Hepatocyte (in vitro differentiated cells): ENCODE measurements around the gene EIF3D. TPM values are rescaled to one million over a fixed set of nuclear protein-coding genes. Genes with fewer than 3 reads are reported as not detected.

Experiments used
- DNase-seq: peaks from one replicate; pipeline ENCODE4 v3.0.0-alpha.2; 2016; ENCODE audit warnings: low spot score
- H2AFZ ChIP-seq: fragments of 200-600 bp; sonication (generic); 2 replicates; pipeline ENCODE4 v1.6.0; 2016; ENCODE audit warnings: antibody characterized with exemption, mild to moderate bottlenecking
- H3K27ac ChIP-seq: fragments of 200-600 bp; sonication (generic); 2 replicates; pipeline ENCODE4 v1.5.1; 2016; ENCODE audit warnings: mild to moderate bottlenecking
- H3K27me3 ChIP-seq: fragments of 200-600 bp; sonication (generic); 2 replicates; pipeline ENCODE4 v1.6.1; 2016
- H3K36me3 ChIP-seq: fragments of 200-600 bp; sonication (generic); replicated peaks from 2 replicates; pipeline ENCODE4 v1.5.1; 2016; ENCODE audit warnings: low read depth; ENCODE audit not compliant: insufficient read depth
- H3K4me1 ChIP-seq: fragments of 200-600 bp; sonication (generic); 2 replicates; pipeline ENCODE4 v1.5.1; 2016; ENCODE audit warnings: mild to moderate bottlenecking, moderate library complexity; ENCODE audit not compliant: insufficient read depth
- H3K4me2 ChIP-seq: fragments of 200-600 bp; sonication (generic); 2 replicates; pipeline ENCODE4 v1.6.0; 2016
- H3K4me3 ChIP-seq: fragments of 200-600 bp; sonication (generic); 2 replicates; pipeline ENCODE4 v1.5.1; 2016; ENCODE audit warnings: mild to moderate bottlenecking
- H3K79me2 ChIP-seq: fragments of 200-600 bp; sonication (generic); 2 replicates; pipeline ENCODE4 v1.6.0; 2017; ENCODE audit warnings: mild to moderate bottlenecking
- H3K9me2 ChIP-seq: fragments of 200-600 bp; sonication (generic); replicated peaks from 2 replicates; pipeline ENCODE4 v1.6.0; 2017; ENCODE audit warnings: mild to moderate bottlenecking; ENCODE audit not compliant: insufficient read depth
- H3K9me3 ChIP-seq: fragments of 200-600 bp; sonication (generic); 2 replicates; pipeline ENCODE4 v1.5.1; 2016; ENCODE audit warnings: low read depth, mild to moderate bottlenecking
- H4K20me1 ChIP-seq: fragments of 200-600 bp; sonication (generic); 2 replicates; pipeline ENCODE4 v1.6.0; 2016; ENCODE audit warnings: mild to moderate bottlenecking; ENCODE audit not compliant: insufficient read depth, poor library complexity, severe bottlenecking
- EZH2 ChIP-seq: fragments of 200-600 bp; sonication (generic); IDR thresholded peaks from 2 replicates; pipeline ENCODE4 v1.6.1; 2016; ENCODE audit warnings: antibody characterized with exemption, mild to moderate bottlenecking, borderline replicate concordance
- EZH2phosphoT487 ChIP-seq: fragments of 200-600 bp; sonication (generic); IDR thresholded peaks from one replicate; pipeline ENCODE4 v1.6.1; 2018; ENCODE audit warnings: antibody characterized with exemption, mild to moderate bottlenecking, low read depth, moderate library complexity; ENCODE audit not compliant: unreplicated experiment, severe bottlenecking
- WGBS: methylation state at CpG from one replicate; pipeline ENCODE4 v1.1.6; 2016; ENCODE audit warnings: low lambda C conversion rate; ENCODE audit errors: missing lambda C conversion rate; 5-methylcytosine and 5-hydroxymethylcytosine counted together
- polyA plus RNA-seq: library from polyadenylated mRNA; unstranded; fragments of >200 nt; fragmentation: Nextera tagmentation; extraction: Ambion mirVana; gene quantifications from 2 replicates; pipeline ENCODE4 v1.2.1, GENCODE V29; 2016
- total RNA-seq: library from RNA; depleted of rRNA; stranded (reverse); fragments of >200 nt; gene quantifications from 2 replicates; pipeline ENCODE4 v1.2.3, GENCODE V29; 2014
- TF ChIP-seq, protein P1 (sequence below): fragments of 200-600 bp; sonication (generic); IDR thresholded peaks from 2 replicates; pipeline ENCODE4 v1.5.1; 2016; ENCODE audit warnings: antibody characterized with exemption, mild to moderate bottlenecking; ENCODE audit not compliant: poor library complexity

Gene EIF3D
- total and polyA plus RNA-seq, 2 experiments from 2014 or later, result 70.4 to 171 TPM

DNA sequence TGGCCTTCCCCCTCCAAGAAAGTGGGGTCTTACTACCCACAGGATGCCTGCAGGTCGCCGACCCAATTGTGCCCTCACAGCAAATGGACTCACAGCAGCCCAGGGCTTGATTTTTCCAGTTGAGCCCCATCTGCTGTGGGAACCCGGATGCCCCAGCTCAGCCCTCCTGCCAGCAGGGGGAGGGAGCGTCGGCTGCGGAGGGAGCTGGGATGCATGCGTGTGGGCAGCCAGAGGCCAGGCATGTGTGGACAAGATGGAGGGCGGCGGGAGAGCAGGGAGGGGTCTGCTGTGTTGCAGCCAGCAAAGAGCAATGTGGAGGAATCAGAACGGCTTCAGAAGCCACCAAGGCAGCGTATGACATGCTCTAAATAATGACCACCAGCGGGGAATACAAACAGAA is 41.0 kb upstream of the EIF3D start:
- H3K4me3 ChIP-seq, result no peak overlapping the region
- no peak overlapping the region for H3K4me2 ChIP-seq
- no peaks in the 10 kb centered on the region for H3K9me3 ChIP-seq
- WGBS, result 57% methylated on average over 12 of the region's 12 CpGs
- H3K79me2 ChIP-seq, result no peaks in the 10 kb centered on the region
- no peaks in the 10 kb centered on the region for H4K20me1 ChIP-seq
- H3K27me3 ChIP-seq, result no peaks in the 10 kb centered on the region
- H3K36me3 ChIP-seq, result no peaks in the 10 kb centered on the region
- DNase-seq, result no peak
- no peak overlapping the region for H3K27ac ChIP-seq
- no peaks in the 10 kb centered on the region for H3K4me1 ChIP-seq
- TF ChIP-seq EZH2phosphoT487, result no peak
- TF ChIP-seq, protein P1, sequence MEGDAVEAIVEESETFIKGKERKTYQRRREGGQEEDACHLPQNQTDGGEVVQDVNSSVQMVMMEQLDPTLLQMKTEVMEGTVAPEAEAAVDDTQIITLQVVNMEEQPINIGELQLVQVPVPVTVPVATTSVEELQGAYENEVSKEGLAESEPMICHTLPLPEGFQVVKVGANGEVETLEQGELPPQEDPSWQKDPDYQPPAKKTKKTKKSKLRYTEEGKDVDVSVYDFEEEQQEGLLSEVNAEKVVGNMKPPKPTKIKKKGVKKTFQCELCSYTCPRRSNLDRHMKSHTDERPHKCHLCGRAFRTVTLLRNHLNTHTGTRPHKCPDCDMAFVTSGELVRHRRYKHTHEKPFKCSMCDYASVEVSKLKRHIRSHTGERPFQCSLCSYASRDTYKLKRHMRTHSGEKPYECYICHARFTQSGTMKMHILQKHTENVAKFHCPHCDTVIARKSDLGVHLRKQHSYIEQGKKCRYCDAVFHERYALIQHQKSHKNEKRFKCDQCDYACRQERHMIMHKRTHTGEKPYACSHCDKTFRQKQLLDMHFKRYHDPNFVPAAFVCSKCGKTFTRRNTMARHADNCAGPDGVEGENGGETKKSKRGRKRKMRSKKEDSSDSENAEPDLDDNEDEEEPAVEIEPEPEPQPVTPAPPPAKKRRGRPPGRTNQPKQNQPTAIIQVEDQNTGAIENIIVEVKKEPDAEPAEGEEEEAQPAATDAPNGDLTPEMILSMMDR, result peak; percentile 10
- H3K9me2 ChIP-seq, result no peaks in the 10 kb centered on the region
- H2AFZ ChIP-seq, result no peak overlapping the region

DNA sequence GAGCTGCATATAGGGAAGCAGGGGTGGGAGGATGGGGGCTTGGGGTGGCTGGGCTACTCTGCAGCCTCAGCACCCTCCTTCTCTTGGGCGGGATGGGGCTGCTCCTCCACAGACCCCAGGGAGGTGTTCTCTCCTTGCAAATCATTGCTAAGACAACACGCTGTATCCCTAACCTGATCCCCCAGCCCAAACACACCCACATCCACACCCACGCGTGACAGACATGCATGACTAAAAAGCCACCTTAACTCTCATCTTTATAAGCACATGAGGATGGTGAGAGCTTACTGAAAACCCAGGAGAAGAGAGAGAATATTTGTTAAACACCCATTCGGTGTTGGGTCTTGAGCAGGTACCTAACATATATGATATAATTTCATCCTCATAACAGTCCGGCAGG is 39.9 kb upstream of the EIF3D start:
- H2AFZ ChIP-seq, result no peak overlapping the region
- no peaks in the 10 kb centered on the region for H3K79me2 ChIP-seq
- no peaks in the 10 kb centered on the region for H3K9me3 ChIP-seq
- no peak for DNase-seq
- H3K4me1 ChIP-seq, result no peaks in the 10 kb centered on the region
- no peak overlapping the region for H3K27ac ChIP-seq
- H3K36me3 ChIP-seq, result no peaks in the 10 kb centered on the region
- no peak for TF ChIP-seq EZH2phosphoT487
- TF ChIP-seq EZH2, result no peak
- TF ChIP-seq, protein P1, result no peak
- 90% methylated on average over 6 of the region's 6 CpGs for WGBS
- H3K4me2 ChIP-seq, result no peak overlapping the region
- H4K20me1 ChIP-seq, result no peaks in the 10 kb centered on the region
- no peaks in the 10 kb centered on the region for H3K9me2 ChIP-seq
- no peaks in the 10 kb centered on the region for H3K27me3 ChIP-seq
- no peak overlapping the region for H3K4me3 ChIP-seq

DNA sequence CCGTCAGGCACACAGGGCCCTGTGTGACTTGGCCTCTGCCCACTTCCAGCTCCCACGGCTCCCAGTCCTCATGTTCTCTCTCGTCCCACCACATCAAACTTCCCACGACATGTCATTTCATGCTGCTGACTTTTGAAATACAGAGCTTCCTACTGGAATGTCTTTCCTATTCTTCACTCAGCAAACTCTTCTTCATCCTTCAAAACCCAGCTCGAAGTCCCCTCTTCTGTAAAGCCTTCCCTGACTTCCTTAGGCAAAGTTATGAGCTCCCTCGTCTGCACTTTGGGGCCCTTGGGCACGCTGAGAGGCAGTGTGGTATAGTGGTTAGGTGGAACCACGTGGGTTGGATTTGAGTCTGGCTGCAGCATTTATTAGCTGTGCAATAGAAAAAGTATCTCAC is 37.8 kb upstream of the EIF3D start:
- H3K27ac ChIP-seq, result no peak overlapping the region
- 84% methylated on average over 8 of the region's 8 CpGs for WGBS
- no peaks in the 10 kb centered on the region for H3K79me2 ChIP-seq
- no peaks in the 10 kb centered on the region for H3K9me2 ChIP-seq
- no peak overlapping the region for H2AFZ ChIP-seq
- TF ChIP-seq, protein P1, result no peak
- TF ChIP-seq EZH2phosphoT487, result no peak
- no peak for TF ChIP-seq EZH2
- H3K36me3 ChIP-seq, result no peaks in the 10 kb centered on the region
- no peaks in the 10 kb centered on the region for H3K4me1 ChIP-seq
- H4K20me1 ChIP-seq, result no peaks in the 10 kb centered on the region
- H3K27me3 ChIP-seq, result no peaks in the 10 kb centered on the region
- no peaks in the 10 kb centered on the region for H3K9me3 ChIP-seq
- no peak for DNase-seq
- H3K4me2 ChIP-seq, result no peak overlapping the region
- no peak overlapping the region for H3K4me3 ChIP-seq

DNA sequence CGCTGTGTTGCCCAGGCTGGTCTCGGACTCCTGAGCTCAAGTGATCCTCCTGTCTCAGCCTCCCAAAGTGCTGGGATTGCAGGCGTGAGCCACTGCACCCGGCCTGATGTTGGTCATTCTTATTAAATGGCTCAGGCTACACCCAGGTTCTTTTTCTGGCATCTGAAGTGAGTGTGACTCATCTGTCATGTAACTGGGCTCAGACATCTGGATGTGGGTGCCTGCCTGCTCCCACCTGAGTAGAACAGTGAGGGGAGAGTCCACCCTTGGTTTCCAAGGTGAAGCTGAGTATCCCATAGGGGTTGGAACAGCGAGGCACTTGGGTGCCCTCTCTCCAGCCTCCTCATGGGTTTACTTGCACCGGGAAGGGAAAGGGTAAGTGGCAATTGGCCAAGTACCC is 36.7 kb upstream of the EIF3D start:
- Histone ChIP-seq H3K9me3 (no peaks in the 10 kb centered on the region), H3K79me2 (no peaks in the 10 kb centered on the region), H2AFZ (no peak overlapping the region), H3K4me1 (no peaks in the 10 kb centered on the region), H3K27ac (no peak overlapping the region), H4K20me1 (no peaks in the 10 kb centered on the region), H3K4me2 (no peak overlapping the region), H3K27me3 (no peaks in the 10 kb centered on the region), H3K36me3 (no peaks in the 10 kb centered on the region), H3K9me2 (no peaks in the 10 kb centered on the region), H3K4me3 (no peak overlapping the region)
- 95% methylated on average over 6 of the region's 6 CpGs for WGBS
- TF ChIP-seq, protein P1, result no peak
- no peak for TF ChIP-seq EZH2phosphoT487
- DNase-seq, result no peak
